ENCODE results near the gene CPN2.

CPN2 gene

GRCh38 chr3:194321693-194322640 is 29.2 kb downstream of the CPN2 start:
- no peak for DNase-seq
- intact Hi-C loops (cut with DNase I): no loop called here

GRCh38 chr3:194320744-194321243 is 30.3 kb downstream of the CPN2 start:
- no peak for DNase-seq
- intact Hi-C loops (cut with DNase I): no loop called here

GRCh38 chr3:194320100-194320499 is 31.0 kb downstream of the CPN2 start:
- intact Hi-C loops (cut with DNase I): no loop called here

GRCh38 chr3:194318511-194319161 is 32.5 kb downstream of the CPN2 start:
- intact Hi-C loops (cut with DNase I): loop anchor here (10.0 kb wide), 1 partner anchor 184 kb away; the partner anchor contains the start of gene HES1
- no peak for DNase-seq

More at GRCh38 chr3:194320100-194320499, 31.0 kb downstream of the CPN2 start:
- DNase-seq: no peak

- DNase-seq: no peak
- intact Hi-C loops (cut with DNase I): loop anchor here (2.0 to 10.0 kb wide), 2 partner anchors 182 to 532 kb away; partner anchors contain the start of gene HES1
Observed at GRCh38 chr3:194316918-194317317, 34.2 kb downstream of the CPN2 start.

GRCh38 chr3:194315965-194316361 is 35.2 kb downstream of the CPN2 start:
- intact Hi-C loops (cut with DNase I): loop anchor here (2.0 to 10.0 kb wide), 2 partner anchors 181 to 531 kb away; partner anchors contain the start of gene HES1
- peak in 2 of 42 donors; percentile 10 to 32 for DNase-seq

- peak; percentile 61 to 96 (median 88) for DNase-seq
- intact Hi-C loops (cut with DNase I): loop anchor here (10.0 kb wide), 1 partner anchor 181 kb away; the partner anchor contains the start of gene HES1
Observed at GRCh38 chr3:194315088-194315964, 35.8 kb downstream of the CPN2 start.

GRCh38 chr3:194314388-194315068 is 36.6 kb downstream of the CPN2 start:
- DNase-seq: peak in 1 of 42 donors; percentile 16
- intact Hi-C loops (cut with DNase I): loop anchor here (10.0 kb wide), 1 partner anchor 180 kb away; the partner anchor contains the start of gene HES1

GRCh38 chr3:194313560-194314387 is 37.4 kb downstream of the CPN2 start:
- peak in 1 of 42 donors; percentile 16 for DNase-seq
- intact Hi-C loops (cut with DNase I): loop anchor here (10.0 kb wide), 1 partner anchor 179 kb away; the partner anchor contains the start of gene HES1

GRCh38 chr3:194312743-194313281 is 38.3 kb downstream of the CPN2 start:
- DNase-seq: peak in 7 of 42 donors; percentile 15 to 45 (median 26)
- intact Hi-C loops (cut with DNase I): loop anchor here (10.0 kb wide), 1 partner anchor 178 kb away; the partner anchor contains the start of gene HES1

- peak in 1 of 42 donors; percentile 13 for DNase-seq
- intact Hi-C loops (cut with DNase I): loop anchor here (10.0 kb wide), 1 partner anchor 177 kb away; the partner anchor contains the start of gene HES1
Observed at GRCh38 chr3:194312186-194312742, 38.9 kb downstream of the CPN2 start.

- DNase-seq: no peak
- intact Hi-C loops (cut with DNase I): loop anchor here (10.0 kb wide), 1 partner anchor 176 kb away; the partner anchor contains the start of gene HES1
Observed at GRCh38 chr3:194311000-194311399, 40.1 kb downstream of the CPN2 start.

GRCh38 chr3:194310060-194310835 is 40.9 kb downstream of the CPN2 start:
- DNase-seq: peak in 4 of 42 donors; percentile 19 to 51 (median 33)
- intact Hi-C loops (cut with DNase I): loop anchor here (10.0 kb wide), 1 partner anchor 175 kb away; the partner anchor contains the start of gene HES1

GRCh38 chr3:194308601-194309449 is 42.3 kb downstream of the CPN2 start:
- DNase-seq: no peak
- intact Hi-C loops (cut with DNase I): no loop called here
